ENCODE measurements around the gene ZFAND3. TPM values are rescaled to one million over a fixed set of nuclear protein-coding genes. Genes with fewer than 3 reads are reported as not detected.

Gene ZFAND3
- total RNA-seq, 2 experiments from 2014 or later = 32.3 to 37.9 TPM

- Mint-ChIP-seq H3K27ac (no peak overlapping the region), H3K4me3 (no peak overlapping the region), H3K9me3 (no peaks in the 10 kb centered on the region), H3K36me3 (ENCODE audit: low read depth) (no peaks in the 10 kb centered on the region), H3K4me1 (ENCODE audit: low read depth) (no peaks in the 10 kb centered on the region), H3K27me3 (no peaks in the 10 kb centered on the region)
- ATAC-seq (no peak), DNase-seq (no peak)
- intact Hi-C loops (cut with micrococcal nuclease) = no loop called here
- ChIA-PET CTCF (interaction anchor here (0.7 kb wide), 1 partner anchor 347 kb away, joined by 3 read pairs; no protein-coding TSS in a partner anchor), POLR2A (no interaction called here)
- TF ChIP-seq CTCF (IDR thresholded peaks at IDR 0.05) = no peak
Observed at GRCh38 chr6:38179794-38180430, 360.4 kb downstream of the ZFAND3 start.

GRCh38 chr6:38180586-38180985 is 361.1 kb downstream of the ZFAND3 start:
- intact Hi-C loops (cut with micrococcal nuclease) = no loop called here
- no peak for TF ChIP-seq CTCF (IDR thresholded peaks at IDR 0.05)

GRCh38 chr6:38182426-38182825 is 362.9 kb downstream of the ZFAND3 start:
- Mint-ChIP-seq H3K4me1 (ENCODE audit: low read depth) (no peaks in the 10 kb centered on the region), H3K27me3 (no peaks in the 10 kb centered on the region), H3K4me3 (no peak overlapping the region), H3K27ac (no peak overlapping the region), H3K36me3 (ENCODE audit: low read depth) (no peaks in the 10 kb centered on the region), H3K9me3 (no peaks in the 10 kb centered on the region)
- intact Hi-C loops (cut with micrococcal nuclease) = no loop called here
- no peak for DNase-seq
- CTCF ChIA-PET = no interaction called here
- ATAC-seq = no peak
- TF ChIP-seq CTCF (IDR thresholded peaks at IDR 0.05) = no peak
- POLR2A ChIA-PET = no interaction called here

More at GRCh38 chr6:38180586-38180985, 361.1 kb downstream of the ZFAND3 start:
- Mint-ChIP-seq H3K27me3 (no peaks in the 10 kb centered on the region), H3K27ac (no peak overlapping the region), H3K4me1 (ENCODE audit: low read depth) (no peaks in the 10 kb centered on the region), H3K9me3 (no peaks in the 10 kb centered on the region), H3K4me3 (no peak overlapping the region), H3K36me3 (ENCODE audit: low read depth) (no peaks in the 10 kb centered on the region)
- POLR2A ChIA-PET = no interaction called here
- CTCF ChIA-PET = no interaction called here
- ATAC-seq = no peak
- no peak for DNase-seq

- DNase-seq = no peak
- Mint-ChIP-seq H3K27ac (no peak overlapping the region), H3K27me3 (no peaks in the 10 kb centered on the region), H3K9me3 (no peaks in the 10 kb centered on the region), H3K36me3 (ENCODE audit: low read depth) (no peaks in the 10 kb centered on the region), H3K4me3 (no peak overlapping the region), H3K4me1 (ENCODE audit: low read depth) (no peaks in the 10 kb centered on the region)
- ChIA-PET POLR2A (no interaction called here), CTCF (no interaction called here)
- ATAC-seq = no peak
- intact Hi-C loops (cut with micrococcal nuclease) = no loop called here
- TF ChIP-seq CTCF (IDR thresholded peaks at IDR 0.05) = no peak
Observed at GRCh38 chr6:38183856-38184584, 364.5 kb downstream of the ZFAND3 start.

- H3K4me3 Mint-ChIP-seq = no peak overlapping the region
- CTCF ChIA-PET = no interaction called here
- H3K36me3 Mint-ChIP-seq (ENCODE audit: low read depth) = no peaks in the 10 kb centered on the region
- no peak overlapping the region for H3K27ac Mint-ChIP-seq
- no peak for ATAC-seq
- POLR2A ChIA-PET = no interaction called here
- H3K27me3 Mint-ChIP-seq = no peaks in the 10 kb centered on the region
- H3K9me3 Mint-ChIP-seq = no peaks in the 10 kb centered on the region
- no peaks in the 10 kb centered on the region for H3K4me1 Mint-ChIP-seq (ENCODE audit: low read depth)
- no peak for TF ChIP-seq CTCF (IDR thresholded peaks at IDR 0.05)
- no peak for DNase-seq
- intact Hi-C loops (cut with micrococcal nuclease) = no loop called here
Observed at GRCh38 chr6:38184585-38185080, 365.1 kb downstream of the ZFAND3 start.

Data from activated CD8-positive, alpha-beta T cell treated with anti-CD3 and anti-CD28 coated beads for 36 hours (primary cell).